GM12878 (cell line): ENCODE data around the gene FOXJ3. TPM values are rescaled to one million over a fixed set of nuclear protein-coding genes. Genes with fewer than 3 reads are reported as not detected.

Experiments used
- ATAC-seq: fragments of 200-7000 bp; cut with Tn5 transposase; 3 replicates; pipeline ENCODE4 v1.9.1; 2020; ENCODE audit warnings: mild to moderate bottlenecking, moderate library complexity
- BruUV-seq: library from RNA; stranded (reverse); fragments of 400-500 nt; replicated peaks from 2 replicates; lab custom pipeline; 2021; lab: Mats Ljungman, UMichigan
- CTCF ChIA-PET: fragments of 300-600 bp; sonication (Branson Sonifier 250); formaldehyde crosslinking; extraction: SDS; loops from one replicate; lab custom pipeline; 2021; ENCODE audit warnings: inconsistent platforms; lab: Yijun Ruan, JAX
- POLR2A ChIA-PET: fragments of 350-600 bp; formaldehyde crosslinking; extraction: SDS; loops from one replicate; lab custom pipeline; 2021; ENCODE audit warnings: inconsistent platforms; lab: Charles Lee
- RAD21 ChIA-PET: fragments of 300-600 bp; sonication (Branson Sonifier 250); formaldehyde crosslinking; loops from one replicate; lab custom pipeline; 2023; ENCODE audit warnings: antibody characterized with exemption; ENCODE audit not compliant: unreplicated experiment; lab: Charles Lee
- SMC1A ChIA-PET: fragments of 300-600 bp; sonication (Branson Sonifier 250); formaldehyde crosslinking; loops from one replicate; lab custom pipeline; 2023; ENCODE audit not compliant: unreplicated experiment, uncharacterized antibody; lab: Charles Lee
- DNase-seq: peaks from one replicate; pipeline ENCODE4 v3.0.0-alpha.2; 2011; ENCODE audit warnings: low read depth, low spot score
- FAIRE-seq: peaks from 3 replicates; lab custom pipeline; 2011; peaks lifted over from hg19 to GRCh38; lab: Jason Lieb, UNC
- H2AFZ ChIP-seq: 2 replicates; pipeline ENCODE4 v1.6.0; 2011; ENCODE audit warnings: low read depth, low read length, control low read depth; ENCODE audit not compliant: control insufficient read depth
- H3K27ac ChIP-seq: 2 replicates; pipeline ENCODE4 v1.5.1; 2011; ENCODE audit warnings: control low read depth; ENCODE audit not compliant: control insufficient read depth, insufficient read depth
- H3K27me3 ChIP-seq, 2 experiments: replicated peaks in 1 of 2; 2 replicates each; pipeline versions ENCODE4 v1.6.0 to v1.6.1; 2011; ENCODE audit warnings: low read length in 1 of 2; ENCODE audit not compliant: control insufficient read depth in 2 of 2, insufficient read depth in 2 of 2
- H3K36me3 ChIP-seq, 2 experiments: 2 replicates each; pipeline ENCODE4 v1.5.1; 2011; ENCODE audit warnings: low read length in 1 of 2; ENCODE audit not compliant: control insufficient read depth in 2 of 2, insufficient read depth in 2 of 2
- H3K4me1 ChIP-seq: 2 replicates; pipeline ENCODE4 v1.6.1; 2011; ENCODE audit warnings: mild to moderate bottlenecking, low read length, moderate library complexity, mixed read lengths; ENCODE audit not compliant: control insufficient read depth, insufficient read depth
- H3K4me2 ChIP-seq: 2 replicates; pipeline ENCODE4 v1.6.0; 2011; ENCODE audit warnings: control low read depth; ENCODE audit not compliant: control insufficient read depth, insufficient read depth
- H3K4me3 ChIP-seq: fragments of 200-600 bp; sonication (generic); 2 replicates; pipeline ENCODE4 v1.5.1; 2016
- H3K79me2 ChIP-seq: 2 replicates; pipeline ENCODE4 v1.6.0; 2011; ENCODE audit warnings: low read length; ENCODE audit not compliant: control insufficient read depth, insufficient read depth
- H3K9ac ChIP-seq: 2 replicates; pipeline ENCODE4 v1.8.0; 2011; ENCODE audit warnings: low read length, control low read depth, mixed read lengths; ENCODE audit not compliant: control insufficient read depth, insufficient read depth
- H3K9me3 ChIP-seq: replicated peaks from 3 replicates; pipeline ENCODE4 v1.5.1; 2011; ENCODE audit warnings: mild to moderate bottlenecking, low read length; ENCODE audit not compliant: control insufficient read depth, insufficient read depth
- H4K20me1 ChIP-seq: 2 replicates; pipeline ENCODE4 v1.6.0; 2011; ENCODE audit not compliant: control insufficient read depth, insufficient read depth
- ETV6 ChIP-seq, 2 experiments: fragments of 450-650 bp in 1 of 2; IDR thresholded peaks in 1 of 2; conservative IDR thresholded peaks in 1 of 2; 2 replicates each; pipeline ENCODE4 v1.6.1; 2014; ENCODE audit warnings: antibody characterized with exemption in 1 of 2, borderline replicate concordance in 1 of 2, low read depth in 1 of 2, mild to moderate bottlenecking in 1 of 2, moderate library complexity in 1 of 2
- KDM1A ChIP-seq: fragments of 200-600 bp; sonication (generic); IDR thresholded peaks from 2 replicates; pipeline ENCODE4 v1.6.1; 2016; ENCODE audit warnings: borderline replicate concordance
- MTA2 ChIP-seq: fragments of 450-650 bp; IDR thresholded peaks from 2 replicates; pipeline ENCODE4 v1.6.1; 2016; ENCODE audit warnings: low read depth, mild to moderate bottlenecking, moderate library complexity
- PAX8 ChIP-seq: fragments of 450-650 bp; IDR thresholded peaks from 2 replicates; pipeline ENCODE4 v1.6.1; 2017; ENCODE audit warnings: mild to moderate bottlenecking, moderate library complexity
- RUNX3 ChIP-seq: IDR thresholded peaks from 2 replicates; pipeline ENCODE4 v1.6.1; 2012; ENCODE audit warnings: low read length, inconsistent platforms
- SRF ChIP-seq, 2 experiments: IDR thresholded peaks; 2 replicates each; pipeline ENCODE4 v1.6.1; 2011; ENCODE audit warnings: low read depth in 2 of 2, low read length in 2 of 2, mild to moderate bottlenecking in 1 of 2, moderate library complexity in 1 of 2
- WGBS: methylation state at CpG from one replicate; pipeline ENCODE4 v1.1.6; 2016; ENCODE audit warnings: low lambda C conversion rate; ENCODE audit not compliant: insufficient replicate concordance, insufficient coverage; ENCODE audit errors: missing lambda C conversion rate; 5-methylcytosine and 5-hydroxymethylcytosine counted together
- in situ Hi-C: fragments of 300-500 bp; cut with MboI; formaldehyde crosslinking; loops from 9 replicates; pipeline ENCODE4 v1.14.3; 2018; ENCODE audit warnings: mixed read lengths
- intact Hi-C: fragments of 100-400 bp; cut with micrococcal nuclease; formaldehyde crosslinking; loops from one replicate; pipeline ENCODE4 v1.14.2; 2022; ENCODE audit not compliant: unreplicated experiment
- polyA plus RNA-seq, 11 experiments: library from polyadenylated mRNA; depleted of rRNA in 4 of 11; unstranded in 6 of 11; stranded (reverse) in 5 of 11; fragments of >200 nt; fragmentation: Nextera tagmentation in 4 of 11; fragmentation: Illumina TruSeq in 1 of 11; extraction: Ambion mirVana in 4 of 11; extraction: Trizol in 1 of 11; gene quantifications; 1 replicate in 1 of 11; 2 replicates in 10 of 11; pipeline versions ENCODE4 v1.2.1 to v1.2.3, GENCODE V29; 2011 to 2016; ENCODE audit warnings: inconsistent platforms in 2 of 11, missing spikeins in 2 of 11, low read depth in 1 of 11
- total RNA-seq, 4 experiments: library from RNA; depleted of rRNA in 3 of 4; stranded (reverse); fragments of >200 nt in 3 of 4; fragmentation: Illumina TruSeq in 1 of 4; extraction: Trizol in 1 of 4; gene quantifications; 2 replicates each; pipeline versions ENCODE4 v1.2.1 to v1.2.3, GENCODE V29; 2013 to 2021
- TF ChIP-seq, protein P1 (sequence below): IDR thresholded peaks from 2 replicates; pipeline ENCODE4 v1.6.1; 2012; ENCODE audit warnings: improper control_type of control experiment, low read depth, low read length; ENCODE audit not compliant: insufficient replicate concordance
- TF ChIP-seq, protein P2 (sequence below): fragments of 450-650 bp; IDR thresholded peaks from 2 replicates; pipeline ENCODE4 v1.6.1; 2017; ENCODE audit warnings: borderline replicate concordance
- TF ChIP-seq, protein P3 (sequence below): IDR thresholded peaks from 2 replicates; pipeline ENCODE4 v1.6.1; 2012; ENCODE audit warnings: low read length, inconsistent platforms

FOXJ3 gene
- total and polyA plus RNA-seq, 10 of the 15 experiments (the other 5 are each of a cell fraction or from before 2014, with no cell fraction given) = 9.5 to 54.2 (median 24.7) TPM

DNA sequence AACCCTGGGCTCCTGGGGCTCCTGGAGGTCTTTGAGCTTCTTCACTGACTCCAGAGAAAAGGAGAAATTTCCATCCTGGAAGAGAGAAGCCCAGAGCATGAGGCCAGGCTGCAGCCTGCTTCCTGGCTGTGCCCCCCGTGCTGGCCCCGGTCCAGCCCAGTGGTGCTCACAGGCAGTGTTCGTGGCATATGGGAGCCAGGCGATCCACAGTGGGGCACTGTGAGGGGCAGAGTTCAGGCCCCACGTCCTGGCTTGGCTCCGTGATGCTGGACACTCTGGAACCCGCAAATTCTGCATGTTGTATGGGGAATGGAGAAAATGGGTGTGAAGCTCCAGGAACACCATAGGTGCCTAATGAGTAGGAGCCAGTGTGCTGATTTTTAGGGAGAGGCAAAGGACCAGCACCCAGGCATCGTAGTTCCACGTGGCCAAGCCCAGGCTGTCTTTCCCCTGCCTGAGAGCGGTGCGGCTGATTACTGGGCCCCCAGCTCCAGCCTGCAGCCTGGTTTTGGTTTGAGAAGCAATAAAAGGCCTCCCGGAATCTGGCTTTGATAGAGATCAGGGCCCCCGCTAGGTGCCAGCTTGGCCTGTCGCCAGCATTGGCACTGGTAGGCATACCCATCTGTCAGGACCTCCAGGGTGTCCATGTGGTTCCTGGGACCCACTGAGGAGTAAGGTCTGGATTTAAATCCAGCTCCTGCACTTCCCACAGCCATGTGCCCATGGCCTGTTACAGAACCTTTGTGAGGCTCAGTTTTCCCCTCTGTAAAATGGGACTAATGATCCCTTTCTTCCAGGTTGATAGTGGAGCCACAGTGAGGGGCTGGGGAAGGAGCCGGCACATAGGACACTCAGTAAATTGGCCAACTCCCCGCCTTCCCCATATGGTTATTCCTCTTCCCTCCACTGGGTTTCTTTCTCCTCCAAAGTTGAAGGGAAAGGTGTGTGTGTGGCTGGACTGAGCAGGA is 171.2 kb downstream of the FOXJ3 start:
- Histone ChIP-seq H3K4me2 (no peak overlapping the region), H3K4me1 (no peaks in the 10 kb centered on the region), H3K79me2 (no peaks in the 10 kb centered on the region), H3K27me3 (no peaks in the 10 kb centered on the region), H3K9me3 (peaks cover 4% of the 10 kb centered on the region; the same call in 1 of the 3 replicates), H2AFZ (no peak overlapping the region), H3K4me3 (no peak overlapping the region), H4K20me1 (no peaks in the 10 kb centered on the region), H3K9ac (no peak overlapping the region), H3K36me3 (no peaks in the 10 kb centered on the region), H3K27ac (no peak overlapping the region)
- DNase-seq = no peak
- WGBS = 64% methylated on average over 16 of the region's 16 CpGs
- no peak for FAIRE-seq
- SMC1A ChIA-PET = interaction anchor here (0.8 kb wide), 1 partner anchor 9 kb away, joined by 3 read pairs; no protein-coding TSS in a partner anchor
- POLR2A ChIA-PET = no interaction called here
- in situ Hi-C loops = no loop called here
- no TSS peak for BruUV-seq
- intact Hi-C loops = no loop called here
- RAD21 ChIA-PET = no interaction called here
- no peak for ATAC-seq
- CTCF ChIA-PET = interaction anchor here (6.7 kb wide), 1 partner anchor 10 kb away, joined by 39 read pairs; no protein-coding TSS in a partner anchor
- TF ChIP-seq ETV6 (conservative IDR thresholded peaks at IDR 0.05 in 1 of 2, IDR thresholded peaks at IDR 0.05 in 1 of 2; ENCODE audit: borderline replicate concordance in 1 of 2, low read depth in 1 of 2) (no peak), SRF (IDR thresholded peaks at IDR 0.05; ENCODE audit: low read depth in 2 of 2, low read length in 2 of 2) (no peak), RUNX3 (no peak), PAX8 (no peak), MTA2 (no peak), KDM1A (no peak)
- TF ChIP-seq, protein P1, sequence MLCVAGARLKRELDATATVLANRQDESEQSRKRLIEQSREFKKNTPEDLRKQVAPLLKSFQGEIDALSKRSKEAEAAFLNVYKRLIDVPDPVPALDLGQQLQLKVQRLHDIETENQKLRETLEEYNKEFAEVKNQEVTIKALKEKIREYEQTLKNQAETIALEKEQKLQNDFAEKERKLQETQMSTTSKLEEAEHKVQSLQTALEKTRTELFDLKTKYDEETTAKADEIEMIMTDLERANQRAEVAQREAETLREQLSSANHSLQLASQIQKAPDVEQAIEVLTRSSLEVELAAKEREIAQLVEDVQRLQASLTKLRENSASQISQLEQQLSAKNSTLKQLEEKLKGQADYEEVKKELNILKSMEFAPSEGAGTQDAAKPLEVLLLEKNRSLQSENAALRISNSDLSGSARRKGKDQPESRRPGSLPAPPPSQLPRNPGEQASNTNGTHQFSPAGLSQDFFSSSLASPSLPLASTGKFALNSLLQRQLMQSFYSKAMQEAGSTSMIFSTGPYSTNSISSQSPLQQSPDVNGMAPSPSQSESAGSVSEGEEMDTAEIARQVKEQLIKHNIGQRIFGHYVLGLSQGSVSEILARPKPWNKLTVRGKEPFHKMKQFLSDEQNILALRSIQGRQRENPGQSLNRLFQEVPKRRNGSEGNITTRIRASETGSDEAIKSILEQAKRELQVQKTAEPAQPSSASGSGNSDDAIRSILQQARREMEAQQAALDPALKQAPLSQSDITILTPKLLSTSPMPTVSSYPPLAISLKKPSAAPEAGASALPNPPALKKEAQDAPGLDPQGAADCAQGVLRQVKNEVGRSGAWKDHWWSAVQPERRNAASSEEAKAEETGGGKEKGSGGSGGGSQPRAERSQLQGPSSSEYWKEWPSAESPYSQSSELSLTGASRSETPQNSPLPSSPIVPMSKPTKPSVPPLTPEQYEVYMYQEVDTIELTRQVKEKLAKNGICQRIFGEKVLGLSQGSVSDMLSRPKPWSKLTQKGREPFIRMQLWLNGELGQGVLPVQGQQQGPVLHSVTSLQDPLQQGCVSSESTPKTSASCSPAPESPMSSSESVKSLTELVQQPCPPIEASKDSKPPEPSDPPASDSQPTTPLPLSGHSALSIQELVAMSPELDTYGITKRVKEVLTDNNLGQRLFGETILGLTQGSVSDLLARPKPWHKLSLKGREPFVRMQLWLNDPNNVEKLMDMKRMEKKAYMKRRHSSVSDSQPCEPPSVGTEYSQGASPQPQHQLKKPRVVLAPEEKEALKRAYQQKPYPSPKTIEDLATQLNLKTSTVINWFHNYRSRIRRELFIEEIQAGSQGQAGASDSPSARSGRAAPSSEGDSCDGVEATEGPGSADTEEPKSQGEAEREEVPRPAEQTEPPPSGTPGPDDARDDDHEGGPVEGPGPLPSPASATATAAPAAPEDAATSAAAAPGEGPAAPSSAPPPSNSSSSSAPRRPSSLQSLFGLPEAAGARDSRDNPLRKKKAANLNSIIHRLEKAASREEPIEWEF = no peak
- TF ChIP-seq, protein P2, sequence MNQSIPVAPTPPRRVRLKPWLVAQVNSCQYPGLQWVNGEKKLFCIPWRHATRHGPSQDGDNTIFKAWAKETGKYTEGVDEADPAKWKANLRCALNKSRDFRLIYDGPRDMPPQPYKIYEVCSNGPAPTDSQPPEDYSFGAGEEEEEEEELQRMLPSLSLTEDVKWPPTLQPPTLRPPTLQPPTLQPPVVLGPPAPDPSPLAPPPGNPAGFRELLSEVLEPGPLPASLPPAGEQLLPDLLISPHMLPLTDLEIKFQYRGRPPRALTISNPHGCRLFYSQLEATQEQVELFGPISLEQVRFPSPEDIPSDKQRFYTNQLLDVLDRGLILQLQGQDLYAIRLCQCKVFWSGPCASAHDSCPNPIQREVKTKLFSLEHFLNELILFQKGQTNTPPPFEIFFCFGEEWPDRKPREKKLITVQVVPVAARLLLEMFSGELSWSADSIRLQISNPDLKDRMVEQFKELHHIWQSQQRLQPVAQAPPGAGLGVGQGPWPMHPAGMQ = no peak
- TF ChIP-seq, protein P3, sequence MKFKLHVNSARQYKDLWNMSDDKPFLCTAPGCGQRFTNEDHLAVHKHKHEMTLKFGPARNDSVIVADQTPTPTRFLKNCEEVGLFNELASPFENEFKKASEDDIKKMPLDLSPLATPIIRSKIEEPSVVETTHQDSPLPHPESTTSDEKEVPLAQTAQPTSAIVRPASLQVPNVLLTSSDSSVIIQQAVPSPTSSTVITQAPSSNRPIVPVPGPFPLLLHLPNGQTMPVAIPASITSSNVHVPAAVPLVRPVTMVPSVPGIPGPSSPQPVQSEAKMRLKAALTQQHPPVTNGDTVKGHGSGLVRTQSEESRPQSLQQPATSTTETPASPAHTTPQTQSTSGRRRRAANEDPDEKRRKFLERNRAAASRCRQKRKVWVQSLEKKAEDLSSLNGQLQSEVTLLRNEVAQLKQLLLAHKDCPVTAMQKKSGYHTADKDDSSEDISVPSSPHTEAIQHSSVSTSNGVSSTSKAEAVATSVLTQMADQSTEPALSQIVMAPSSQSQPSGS = no peak
